ENCODE data around the gene KIFC1. TPM values are rescaled to one million over a fixed set of nuclear protein-coding genes. Genes with fewer than 3 reads are reported as not detected.

Gene KIFC1
- total and polyA plus RNA-seq, 9 of the 15 experiments (the other 6 are each of a cell fraction or from before 2014, with no cell fraction given) = 1.3 to 95.2 (median 76.9) TPM

DNA sequence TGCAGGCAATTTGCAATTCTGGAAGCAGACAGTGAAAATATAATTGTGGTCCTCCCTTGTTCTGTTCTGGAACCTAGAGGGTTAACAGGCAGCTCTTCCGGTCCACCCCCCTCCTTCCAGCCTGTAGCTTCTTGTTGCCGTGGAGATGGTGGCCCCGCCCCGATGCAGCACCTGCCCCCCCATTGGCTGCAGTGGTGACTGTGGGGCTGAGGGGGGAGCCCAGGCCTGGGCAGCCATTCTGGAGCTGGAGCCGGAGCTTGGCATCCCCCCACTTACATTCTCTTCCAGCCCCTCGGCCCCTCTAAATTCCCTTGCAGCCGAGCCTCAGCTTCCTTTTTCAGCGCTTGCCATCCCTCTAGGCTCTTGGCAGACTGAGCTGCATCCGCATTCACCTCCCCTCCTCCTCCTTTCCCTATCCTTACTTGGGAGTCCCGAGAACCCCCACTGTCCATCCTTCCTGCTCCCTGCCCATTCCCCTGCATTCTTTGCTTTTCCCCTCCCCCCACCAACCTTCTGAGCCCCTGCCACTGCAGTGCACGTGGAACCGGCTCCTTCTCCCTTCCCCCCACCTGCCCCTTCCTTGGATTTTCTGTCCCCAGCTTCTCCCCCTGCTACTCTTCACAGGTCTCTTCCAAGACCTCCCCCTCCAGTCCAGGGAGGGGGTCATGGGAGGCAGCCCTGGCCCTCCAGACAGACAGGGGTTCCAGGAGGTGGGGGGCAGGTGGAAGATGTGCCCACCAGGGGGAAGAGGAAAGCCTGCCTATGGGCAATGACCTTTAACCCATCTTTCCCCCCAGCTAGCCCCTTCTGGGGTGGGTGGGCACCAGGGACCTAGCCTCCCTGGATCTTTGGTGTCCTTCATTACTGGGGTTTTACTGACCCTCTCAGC is 39.6 kb downstream of the KIFC1 start (continued):
- TF ChIP-seq, protein P1, sequence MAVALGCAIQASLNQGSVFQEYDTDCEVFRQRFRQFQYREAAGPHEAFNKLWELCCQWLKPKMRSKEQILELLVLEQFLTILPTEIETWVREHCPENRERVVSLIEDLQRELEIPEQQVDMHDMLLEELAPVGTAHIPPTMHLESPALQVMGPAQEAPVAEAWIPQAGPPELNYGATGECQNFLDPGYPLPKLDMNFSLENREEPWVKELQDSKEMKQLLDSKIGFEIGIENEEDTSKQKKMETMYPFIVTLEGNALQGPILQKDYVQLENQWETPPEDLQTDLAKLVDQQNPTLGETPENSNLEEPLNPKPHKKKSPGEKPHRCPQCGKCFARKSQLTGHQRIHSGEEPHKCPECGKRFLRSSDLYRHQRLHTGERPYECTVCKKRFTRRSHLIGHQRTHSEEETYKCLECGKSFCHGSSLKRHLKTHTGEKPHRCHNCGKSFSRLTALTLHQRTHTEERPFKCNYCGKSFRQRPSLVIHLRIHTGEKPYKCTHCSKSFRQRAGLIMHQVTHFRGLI (CRISPR knock-in tag; IDR thresholded peaks at IDR 0.05) = no peak
- TF ChIP-seq KHSRP (IDR thresholded peaks at IDR 0.05) (no peak), ETV5 (CRISPR knock-in tag; IDR thresholded peaks at IDR 0.05; ENCODE audit: low read depth) (peak; percentile 94), ARHGAP35 (IDR thresholded peaks at IDR 0.05; ENCODE audit: partially characterized antibody) (peak; percentile 47), STAT5A (IDR thresholded peaks at IDR 0.05; ENCODE audit: borderline replicate concordance, low read length) (no peak), NEUROD1 (IDR thresholded peaks at IDR 0.05; ENCODE audit: borderline replicate concordance, low read depth, low read length, partially characterized antibody) (no peak), GABPA (tag; conservative IDR thresholded peaks at IDR 0.05; ENCODE audit: low read depth) (peak; percentile 78), POLR2AphosphoS5 (IDR thresholded peaks at IDR 0.05; ENCODE audit: control insufficient read depth, insufficient read depth, low read depth, low read length) (no peak), NBN (IDR thresholded peaks at IDR 0.05; ENCODE audit: low read depth) (no peak), MTA3 (IDR thresholded peaks at IDR 0.05; ENCODE audit: borderline replicate concordance) (no peak), FOXK2 (conservative IDR thresholded peaks at IDR 0.05 in 1 of 2, IDR thresholded peaks at IDR 0.05 in 1 of 2; ENCODE audit: low read depth in 2 of 2) (no peak), ZNF699 (CRISPR knock-in tag; IDR thresholded peaks at IDR 0.05; ENCODE audit: insufficient replicate concordance) (no peak), ZNF717 (CRISPR knock-in tag; IDR thresholded peaks at IDR 0.05) (no peak), ZNF143 (CRISPR knock-in tag; IDR thresholded peaks at IDR 0.05) (no peak), NR2C2 (CRISPR knock-in tag; IDR thresholded peaks at IDR 0.05) (no peak), NR2C2 (tag; IDR thresholded peaks at IDR 0.05) (no peak), IRF2 (CRISPR knock-in tag; IDR thresholded peaks at IDR 0.05) (no peak), FOXM1 (IDR thresholded peaks at IDR 0.05; ENCODE audit: low read depth) (no peak), FOXM1 (CRISPR knock-in tag; IDR thresholded peaks at IDR 0.05; ENCODE audit: low read depth) (no peak)
- TF ChIP-seq, protein P2, sequence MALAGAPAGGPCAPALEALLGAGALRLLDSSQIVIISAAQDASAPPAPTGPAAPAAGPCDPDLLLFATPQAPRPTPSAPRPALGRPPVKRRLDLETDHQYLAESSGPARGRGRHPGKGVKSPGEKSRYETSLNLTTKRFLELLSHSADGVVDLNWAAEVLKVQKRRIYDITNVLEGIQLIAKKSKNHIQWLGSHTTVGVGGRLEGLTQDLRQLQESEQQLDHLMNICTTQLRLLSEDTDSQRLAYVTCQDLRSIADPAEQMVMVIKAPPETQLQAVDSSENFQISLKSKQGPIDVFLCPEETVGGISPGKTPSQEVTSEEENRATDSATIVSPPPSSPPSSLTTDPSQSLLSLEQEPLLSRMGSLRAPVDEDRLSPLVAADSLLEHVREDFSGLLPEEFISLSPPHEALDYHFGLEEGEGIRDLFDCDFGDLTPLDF (CRISPR knock-in tag; IDR thresholded peaks at IDR 0.05) = no peak
- TF ChIP-seq, protein P3, sequence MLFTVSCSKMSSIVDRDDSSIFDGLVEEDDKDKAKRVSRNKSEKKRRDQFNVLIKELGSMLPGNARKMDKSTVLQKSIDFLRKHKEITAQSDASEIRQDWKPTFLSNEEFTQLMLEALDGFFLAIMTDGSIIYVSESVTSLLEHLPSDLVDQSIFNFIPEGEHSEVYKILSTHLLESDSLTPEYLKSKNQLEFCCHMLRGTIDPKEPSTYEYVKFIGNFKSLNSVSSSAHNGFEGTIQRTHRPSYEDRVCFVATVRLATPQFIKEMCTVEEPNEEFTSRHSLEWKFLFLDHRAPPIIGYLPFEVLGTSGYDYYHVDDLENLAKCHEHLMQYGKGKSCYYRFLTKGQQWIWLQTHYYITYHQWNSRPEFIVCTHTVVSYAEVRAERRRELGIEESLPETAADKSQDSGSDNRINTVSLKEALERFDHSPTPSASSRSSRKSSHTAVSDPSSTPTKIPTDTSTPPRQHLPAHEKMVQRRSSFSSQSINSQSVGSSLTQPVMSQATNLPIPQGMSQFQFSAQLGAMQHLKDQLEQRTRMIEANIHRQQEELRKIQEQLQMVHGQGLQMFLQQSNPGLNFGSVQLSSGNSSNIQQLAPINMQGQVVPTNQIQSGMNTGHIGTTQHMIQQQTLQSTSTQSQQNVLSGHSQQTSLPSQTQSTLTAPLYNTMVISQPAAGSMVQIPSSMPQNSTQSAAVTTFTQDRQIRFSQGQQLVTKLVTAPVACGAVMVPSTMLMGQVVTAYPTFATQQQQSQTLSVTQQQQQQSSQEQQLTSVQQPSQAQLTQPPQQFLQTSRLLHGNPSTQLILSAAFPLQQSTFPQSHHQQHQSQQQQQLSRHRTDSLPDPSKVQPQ (CRISPR knock-in tag; IDR thresholded peaks at IDR 0.05; ENCODE audit: borderline replicate concordance) = no peak
- TF ChIP-seq, protein P4, sequence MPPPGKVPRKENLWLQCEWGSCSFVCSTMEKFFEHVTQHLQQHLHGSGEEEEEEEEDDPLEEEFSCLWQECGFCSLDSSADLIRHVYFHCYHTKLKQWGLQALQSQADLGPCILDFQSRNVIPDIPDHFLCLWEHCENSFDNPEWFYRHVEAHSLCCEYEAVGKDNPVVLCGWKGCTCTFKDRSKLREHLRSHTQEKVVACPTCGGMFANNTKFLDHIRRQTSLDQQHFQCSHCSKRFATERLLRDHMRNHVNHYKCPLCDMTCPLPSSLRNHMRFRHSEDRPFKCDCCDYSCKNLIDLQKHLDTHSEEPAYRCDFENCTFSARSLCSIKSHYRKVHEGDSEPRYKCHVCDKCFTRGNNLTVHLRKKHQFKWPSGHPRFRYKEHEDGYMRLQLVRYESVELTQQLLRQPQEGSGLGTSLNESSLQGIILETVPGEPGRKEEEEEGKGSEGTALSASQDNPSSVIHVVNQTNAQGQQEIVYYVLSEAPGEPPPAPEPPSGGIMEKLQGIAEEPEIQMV (tag; conservative IDR thresholded peaks at IDR 0.05; ENCODE audit: low read depth) = no peak
